NCI-H748 (cell line): Measurements from ENCODE around the gene MLIP.

Source experiments
- DNase-seq: peaks from one replicate; lab custom pipeline; 2025; ENCODE audit not compliant: unreplicated experiment; lab: John Stamatoyannopoulos, UW

The MLIP gene

GRCh38 chr6:54094786-54095185 lies 16.5 kb upstream of the MLIP start:
- no peak for DNase-seq

GRCh38 chr6:54095723-54096122 lies 15.5 kb upstream of the MLIP start:
- DNase-seq = no peak

GRCh38 chr6:54096811-54097210 lies 14.4 kb upstream of the MLIP start:
- DNase-seq = no peak

- no peak for DNase-seq
Measured at GRCh38 chr6:54097753-54098152, 13.5 kb upstream of the MLIP start.

- no peak for DNase-seq
Measured at GRCh38 chr6:54098450-54099044, 12.7 kb upstream of the MLIP start.

GRCh38 chr6:54099225-54099624 lies 12.0 kb upstream of the MLIP start:
- no peak for DNase-seq

GRCh38 chr6:54100411-54101006 lies 10.7 kb upstream of the MLIP start:
- no peak for DNase-seq

GRCh38 chr6:54102238-54102637 lies 9.0 kb upstream of the MLIP start:
- peak; percentile 49 for DNase-seq

- DNase-seq = no peak
Measured at GRCh38 chr6:54103497-54103896, 7.7 kb upstream of the MLIP start.

GRCh38 chr6:54106727-54107126 lies 4.5 kb upstream of the MLIP start:
- no peak for DNase-seq

GRCh38 chr6:54107470-54108090 lies 3.7 kb upstream of the MLIP start:
- DNase-seq = peak; percentile 37

GRCh38 chr6:54108271-54108670 lies 3.0 kb upstream of the MLIP start:
- DNase-seq = no peak

- no peak for DNase-seq
Measured at GRCh38 chr6:54109586-54109985, 1.7 kb upstream of the MLIP start.

GRCh38 chr6:54112151-54112650 lies 958 bp downstream of the MLIP start:
- DNase-seq = no peak

GRCh38 chr6:54114991-54115390 lies 3.7 kb downstream of the MLIP start:
- no peak for DNase-seq

GRCh38 chr6:54115966-54116365 lies 4.7 kb downstream of the MLIP start:
- DNase-seq = no peak

- DNase-seq = no peak
Measured at GRCh38 chr6:54118117-54118516, 6.9 kb downstream of the MLIP start.

GRCh38 chr6:54125493-54125892 lies 14.2 kb downstream of the MLIP start:
- no peak for DNase-seq

- DNase-seq = no peak
Measured at GRCh38 chr6:54130179-54130578, 18.9 kb downstream of the MLIP start.

- no peak for DNase-seq
Measured at GRCh38 chr6:54132587-54132986, 21.3 kb downstream of the MLIP start.

GRCh38 chr6:54133186-54133585 lies 21.9 kb downstream of the MLIP start:
- DNase-seq = no peak

GRCh38 chr6:54134935-54135334 lies 23.7 kb downstream of the MLIP start:
- DNase-seq = no peak
